GM18505 (cell line): ENCODE results near the gene TRAF5.

Source experiments
- ATAC-seq: cut with Tn5 transposase; IDR thresholded peaks from one replicate; pipeline ENCODE4 v1.9.1; 2021; ENCODE audit not compliant: unreplicated experiment
- POLR2A ChIP-seq: IDR thresholded peaks from 4 replicates; pipeline ENCODE4 v1.6.1; 2011; ENCODE audit warnings: borderline replicate concordance; ENCODE audit not compliant: insufficient read depth, insufficient read length; ENCODE audit errors: extremely low read depth

The TRAF5 gene

DNA sequence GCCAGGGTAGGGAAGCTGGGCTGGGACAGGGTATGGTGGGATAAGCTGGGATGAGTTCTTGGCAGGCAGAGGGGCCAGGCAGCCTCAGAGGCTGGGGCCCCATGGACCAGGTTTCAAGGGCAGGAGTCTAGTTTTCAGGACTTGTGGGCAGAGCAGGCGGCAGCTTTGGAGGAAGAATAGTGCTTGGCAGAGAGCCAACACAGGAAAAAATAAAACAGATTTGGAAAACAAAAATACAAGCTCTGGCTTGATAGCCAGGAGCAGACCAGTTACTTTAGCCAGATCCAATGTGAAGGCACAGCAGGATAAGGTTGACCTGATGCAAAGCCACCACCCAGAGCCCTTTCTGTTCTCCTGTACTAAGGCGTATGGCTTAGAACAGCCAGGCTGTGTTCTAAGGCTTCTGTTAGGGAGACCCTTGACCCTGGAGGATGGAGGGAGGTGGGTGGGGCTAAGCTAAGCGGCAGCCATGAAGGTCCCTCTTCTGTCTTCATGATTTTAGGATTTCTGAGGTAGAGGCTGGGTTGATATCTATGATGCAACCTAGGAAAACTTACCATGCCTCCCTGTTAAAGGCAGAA lies 5.5 kb downstream of the TRAF5 start:
- ATAC-seq = no peak
- TF ChIP-seq POLR2A = no peak

- no peak for TF ChIP-seq POLR2A
- ATAC-seq = no peak
These were observed 6.2 kb downstream of the TRAF5 start for GRCh38 chr1:211332830-211333229.

GRCh38 chr1:211333906-211334305 lies 7.3 kb downstream of the TRAF5 start:
- ATAC-seq = no peak
- no peak for TF ChIP-seq POLR2A

- no peak for ATAC-seq
- TF ChIP-seq POLR2A = no peak
These were observed 8.4 kb downstream of the TRAF5 start for GRCh38 chr1:211334986-211335385.

DNA sequence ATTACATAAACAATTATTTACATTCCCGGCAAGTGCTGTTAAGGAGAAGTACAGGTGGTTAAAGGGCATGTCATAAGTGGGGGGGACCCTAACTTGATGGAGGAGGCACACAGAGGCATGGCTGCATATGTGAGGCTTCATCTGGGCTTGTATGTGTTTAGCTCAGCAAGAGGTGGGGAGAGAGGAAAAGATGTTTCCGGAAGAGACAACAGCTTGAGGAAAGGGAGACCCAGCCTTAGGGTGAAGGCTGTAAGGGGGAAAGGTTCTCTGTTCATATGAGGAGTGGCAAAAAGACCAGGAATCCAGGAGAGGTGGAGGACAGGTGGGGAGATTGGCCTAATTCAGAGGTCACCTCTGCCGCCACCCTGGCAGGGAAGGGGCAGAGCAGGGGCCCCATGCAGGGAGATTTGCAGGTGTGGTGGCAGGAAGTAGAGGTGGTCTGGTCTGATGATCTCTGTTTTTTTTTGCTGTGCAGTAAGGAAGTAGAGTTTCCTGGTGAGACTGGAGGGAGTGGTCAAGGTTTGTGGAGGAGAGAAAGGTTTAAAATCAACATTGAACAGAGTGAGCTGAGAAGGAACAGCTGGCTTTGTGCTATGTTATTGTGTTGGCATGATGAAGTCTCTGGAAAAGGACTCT lies 9.0 kb downstream of the TRAF5 start:
- peak; percentile 81 for ATAC-seq
- TF ChIP-seq POLR2A = peak; percentile 44

- no peak for ATAC-seq
- TF ChIP-seq POLR2A = no peak
These were observed 9.5 kb downstream of the TRAF5 start for GRCh38 chr1:211336161-211336560.

GRCh38 chr1:211336775-211337174 lies 10.1 kb downstream of the TRAF5 start:
- ATAC-seq = no peak

DNA sequence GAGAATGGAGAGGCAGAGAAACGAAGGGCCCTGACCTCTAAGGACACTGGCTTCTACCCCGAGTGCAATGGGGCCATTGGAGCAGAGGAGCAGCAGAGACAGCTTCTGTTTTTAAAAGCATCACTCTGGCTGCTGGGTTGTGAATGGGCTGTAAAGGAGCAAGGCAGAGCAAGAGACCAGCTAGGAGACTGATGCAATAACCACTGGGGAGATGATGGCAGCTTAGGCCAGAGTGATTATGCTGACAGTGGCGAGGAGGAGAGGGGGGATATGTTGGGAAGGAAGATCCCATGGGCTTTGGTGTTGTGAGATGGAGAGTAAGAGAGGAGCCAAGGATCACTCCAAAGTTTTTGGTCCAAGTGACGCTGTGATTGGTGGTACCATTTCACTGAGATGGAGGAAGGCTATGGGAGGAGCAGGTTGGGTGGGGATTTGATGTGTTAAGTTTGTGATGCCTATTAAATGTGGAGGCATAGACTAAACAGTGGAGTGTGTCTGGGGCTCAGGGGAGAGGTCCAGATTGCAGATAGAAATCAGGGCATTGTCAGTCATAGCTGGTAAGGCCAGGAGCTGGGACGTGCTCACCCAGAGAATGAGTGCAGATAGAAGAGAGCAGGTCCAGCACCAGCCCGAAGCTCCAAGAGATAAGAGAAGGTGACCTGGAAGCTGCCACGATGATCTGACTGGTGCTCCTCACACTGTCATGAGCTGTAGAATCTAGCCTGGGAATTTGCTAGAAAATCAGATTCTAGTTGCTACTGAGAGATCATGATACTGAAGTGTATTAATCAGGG lies 11.0 kb downstream of the TRAF5 start:
- TF ChIP-seq POLR2A = no peak
- ATAC-seq = no peak

More at GRCh38 chr1:211336775-211337174, 10.1 kb downstream of the TRAF5 start:
- TF ChIP-seq POLR2A = no peak

DNA sequence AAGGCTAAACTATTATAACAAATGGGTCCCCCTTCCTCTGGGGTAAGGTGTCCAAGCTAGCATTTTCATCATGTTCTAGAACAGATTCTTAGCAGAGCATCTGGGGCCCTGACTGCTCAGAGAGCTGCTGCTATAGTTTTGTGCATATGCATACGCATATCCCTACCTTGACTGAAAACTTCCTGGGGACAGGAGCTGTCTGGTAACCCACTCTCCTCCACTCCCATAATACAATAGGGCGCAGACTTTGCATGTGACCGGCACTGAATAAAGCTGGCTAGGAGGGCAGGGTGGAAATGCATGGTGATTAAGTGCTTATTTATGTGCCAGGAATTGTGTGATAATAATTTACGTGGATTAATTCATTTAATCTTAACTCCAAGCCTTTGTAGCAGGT lies 11.6 kb downstream of the TRAF5 start:
- ATAC-seq = no peak

DNA sequence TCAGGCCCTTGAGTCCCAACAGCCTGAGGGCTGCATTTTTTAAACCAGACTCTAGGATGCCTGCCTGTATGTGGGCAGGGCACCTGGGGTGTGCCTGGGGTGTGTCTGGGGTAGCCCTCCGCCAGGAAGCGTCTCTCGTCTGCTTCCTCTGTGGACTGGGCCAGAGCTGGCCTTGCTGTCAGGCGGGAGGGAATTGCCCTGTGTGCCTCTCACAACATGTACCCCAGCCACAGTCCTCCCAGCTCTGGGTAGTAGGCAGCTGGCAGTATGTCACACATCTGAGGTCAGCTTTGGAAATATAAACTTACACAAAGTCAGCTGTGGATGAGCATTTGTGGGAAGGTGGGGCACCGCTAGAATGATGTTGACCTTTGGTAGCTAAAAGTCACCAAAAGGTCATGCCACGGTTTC lies 13.0 kb downstream of the TRAF5 start:
- ATAC-seq = no peak
- TF ChIP-seq POLR2A = no peak

More for the DNA sequence above, 11.6 kb downstream of the TRAF5 start:
- no peak for TF ChIP-seq POLR2A

DNA sequence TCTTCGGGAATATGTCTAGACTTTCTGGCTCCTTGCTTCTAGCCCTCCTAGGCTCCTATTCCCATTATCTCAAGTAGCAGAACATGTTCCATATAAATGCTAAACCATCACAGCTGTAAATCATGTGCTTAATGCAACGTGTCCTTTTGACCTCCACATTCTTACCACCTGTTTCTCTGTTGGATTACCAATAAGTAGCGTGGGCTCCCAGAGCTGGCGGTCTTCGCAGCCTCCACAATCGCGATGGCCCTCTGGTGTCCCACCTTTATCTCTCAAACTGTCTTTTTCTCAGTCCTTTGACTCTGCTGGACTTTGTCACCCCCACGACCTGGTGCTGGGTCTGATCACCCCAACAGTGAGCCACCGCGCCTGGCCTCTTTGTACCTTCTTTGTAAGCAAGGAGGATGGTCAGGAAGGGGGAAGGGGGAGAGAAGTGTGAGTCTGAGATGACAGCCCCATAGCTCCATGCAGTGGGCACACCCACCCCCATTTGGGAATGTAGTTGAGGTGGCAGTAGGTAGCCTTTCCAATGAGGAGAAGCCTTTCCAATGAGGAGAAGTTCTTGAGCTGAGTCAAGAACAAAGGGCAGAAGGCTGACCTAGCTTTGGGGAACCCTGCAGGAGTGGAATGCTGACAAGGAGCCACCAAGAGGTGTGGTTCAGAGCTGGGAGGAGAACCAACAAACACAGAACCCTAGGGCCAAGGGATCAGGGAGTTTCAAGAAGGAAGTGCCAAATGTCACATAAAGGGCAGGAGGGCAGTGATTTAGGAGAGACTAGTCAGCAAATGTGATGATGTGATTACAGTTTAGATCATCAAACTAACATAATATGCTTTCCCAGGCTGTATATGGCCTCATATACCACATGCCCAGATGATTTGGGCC lies 14.2 kb downstream of the TRAF5 start:
- no peak for TF ChIP-seq POLR2A
- no peak for ATAC-seq

DNA sequence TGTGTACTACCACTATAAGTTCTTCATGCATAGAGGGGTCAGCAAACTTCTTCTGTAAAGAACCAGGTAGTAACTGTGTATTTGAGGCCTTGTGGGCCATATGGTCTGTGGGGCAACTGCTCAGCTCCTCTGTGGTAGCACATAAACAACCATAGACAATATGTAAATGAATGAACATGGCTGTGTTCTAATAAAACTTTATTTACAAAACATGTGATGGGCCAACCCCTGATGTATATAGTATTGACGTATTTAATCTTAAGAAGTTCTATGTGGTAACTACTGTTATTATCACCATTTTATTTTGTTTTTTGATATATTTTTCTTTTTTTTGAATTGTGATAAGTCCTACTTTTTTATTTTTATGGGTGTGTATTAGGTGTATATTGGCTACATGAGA lies 15.4 kb downstream of the TRAF5 start:
- no peak for TF ChIP-seq POLR2A
- no peak for ATAC-seq

DNA sequence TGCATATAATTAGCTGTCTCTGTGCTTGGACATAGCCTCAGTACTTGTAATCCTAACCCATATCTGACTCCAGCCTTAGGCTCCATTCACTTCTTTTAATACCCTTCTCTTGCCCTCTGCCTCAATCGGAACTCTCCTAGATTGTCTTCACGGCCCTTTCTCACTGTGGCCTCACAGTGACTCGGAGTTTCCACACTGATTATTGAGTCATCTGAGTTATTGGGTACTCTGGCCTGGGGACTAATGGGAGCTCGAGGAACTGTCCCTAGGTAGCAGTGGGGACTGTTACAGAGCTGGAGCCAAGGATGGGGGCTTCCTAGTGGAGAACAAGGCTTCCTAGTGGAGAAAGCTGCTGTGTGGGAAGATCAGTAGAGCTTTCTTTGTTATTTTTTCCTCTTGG lies 17.0 kb downstream of the TRAF5 start:
- no peak for ATAC-seq
- TF ChIP-seq POLR2A = no peak

DNA sequence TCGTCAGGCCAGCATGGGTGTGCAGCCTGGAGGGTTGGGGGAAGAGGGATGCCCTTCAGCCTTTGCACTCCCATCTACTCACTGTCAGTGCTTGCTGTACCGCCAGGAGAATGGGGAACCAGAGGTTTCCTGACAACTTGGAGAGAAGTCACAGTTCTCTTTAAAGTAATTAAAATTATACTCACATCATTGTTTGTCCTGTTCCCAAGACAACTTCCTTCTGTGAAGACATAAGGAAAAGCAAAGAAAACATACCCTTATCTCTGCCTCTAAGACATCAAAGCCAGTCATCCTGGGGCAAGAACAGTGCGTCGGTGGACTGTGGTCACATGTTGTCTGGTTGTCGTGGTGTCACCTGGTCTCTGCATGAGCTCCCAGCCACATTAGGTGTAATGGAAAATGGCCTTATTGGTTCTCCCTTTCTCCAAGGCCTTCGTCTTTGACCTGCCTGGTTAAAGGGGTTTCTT lies 17.6 kb downstream of the TRAF5 start:
- TF ChIP-seq POLR2A = no peak
- no peak for ATAC-seq

DNA sequence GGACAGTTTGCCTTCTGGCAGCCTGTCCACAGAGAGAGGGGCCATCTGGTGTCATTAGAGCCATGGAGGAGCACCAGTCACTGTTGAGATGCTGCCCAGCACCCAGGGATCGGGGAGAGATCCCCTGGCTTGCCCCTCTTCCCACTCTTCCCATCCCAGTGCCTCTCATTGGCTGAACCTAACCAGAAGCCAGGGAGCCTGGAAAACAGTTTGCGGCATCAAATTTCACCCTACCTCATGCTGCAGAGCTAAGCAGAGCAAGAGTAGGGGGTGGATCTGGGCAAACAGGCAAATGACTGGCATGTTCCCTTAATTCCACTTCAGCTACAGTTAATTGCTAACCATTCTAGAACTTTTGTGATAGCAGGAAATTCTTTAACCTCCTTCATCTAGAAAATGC lies 19.1 kb downstream of the TRAF5 start:
- TF ChIP-seq POLR2A = no peak
- ATAC-seq = no peak
